OCI-LY3 (cell line): Measurements from ENCODE around the gene PHAF1.

ENCODE experiments used
- CTCF ChIP-seq: fragments of 200-600, 300-600 bp; sonication (generic); IDR thresholded peaks from 2 replicates; pipeline ENCODE4 v1.5.1; 2014; ENCODE audit warnings: antibody characterized with exemption, low read length, low read depth
- EZH2phosphoT487 ChIP-seq: fragments of 200-600 bp; shearing (Covaris generic); IDR thresholded peaks from 2 replicates; pipeline ENCODE4 v1.6.1; 2018; ENCODE audit warnings: antibody characterized with exemption, mixed run types, low read depth

GRCh38 chr16:67101311-67102082, 8.2 kb upstream of the PHAF1 start:
- TF ChIP-seq CTCF, result no peak
- TF ChIP-seq EZH2phosphoT487, result no peak
